Ascending aorta (tissue), 2 donors: ENCODE results near the gene PCDHB4. TPM values are rescaled to one million over a fixed set of nuclear protein-coding genes. Genes with fewer than 3 reads are reported as not detected.

ENCODE experiments used
- DNase-seq, 2 donors: peaks; one replicate each; pipeline ENCODE4 v3.0.0-alpha.2; 2019; ENCODE audit warnings: low spot score in 2 of 2
- H3K27ac ChIP-seq, 2 donors: fragments of 200-600 bp; sonication (generic); one replicate each; pipeline ENCODE4 v1.5.1; 2016 to 2017; ENCODE audit warnings: mild to moderate bottlenecking in 1 of 2
- H3K27me3 ChIP-seq: fragments of 200-600 bp; sonication (generic); one replicate; pipeline ENCODE4 v1.5.1; 2017
- H3K36me3 ChIP-seq, 2 donors: fragments of 200-600 bp; sonication (generic); one replicate each; pipeline ENCODE4 v1.5.1; 2016
- H3K4me1 ChIP-seq, 2 donors: fragments of 200-600 bp; sonication (generic); one replicate each; pipeline ENCODE4 v1.5.1; 2016 to 2017; ENCODE audit warnings: mild to moderate bottlenecking in 1 of 2
- H3K4me3 ChIP-seq, 2 donors: fragments of 200-600 bp; sonication (generic); one replicate each; pipeline ENCODE4 v1.5.1; 2016 to 2017; ENCODE audit warnings: mild to moderate bottlenecking in 1 of 2
- H3K9me3 ChIP-seq, 2 donors: fragments of 200-600 bp; sonication (generic); one replicate each; pipeline ENCODE4 v1.5.1; 2016
- intact Hi-C: fragments of 100-400 bp; cut with DNase I; formaldehyde crosslinking; loops from one replicate; pipeline ENCODE4 v1.15.1; 2023
- total RNA-seq: library from RNA; depleted of rRNA; stranded (reverse); fragments of >200 nt; gene quantifications from one replicate; pipeline ENCODE4 v1.1.0, GENCODE V29; 2016
- TF ChIP-seq, protein P1 (sequence below), 3 experiments: fragments of 200-600 bp in 2 of 3; fragments of 450-650 bp in 1 of 3; sonication (generic) in 2 of 3; IDR thresholded peaks; one replicate each; pipeline ENCODE4 v1.5.1; 2016 to 2019; ENCODE audit warnings: antibody characterized with exemption in 3 of 3, mild to moderate bottlenecking in 1 of 3, moderate library complexity in 1 of 3

Gene PCDHB4
- total RNA-seq: 5.1 TPM

DNA sequence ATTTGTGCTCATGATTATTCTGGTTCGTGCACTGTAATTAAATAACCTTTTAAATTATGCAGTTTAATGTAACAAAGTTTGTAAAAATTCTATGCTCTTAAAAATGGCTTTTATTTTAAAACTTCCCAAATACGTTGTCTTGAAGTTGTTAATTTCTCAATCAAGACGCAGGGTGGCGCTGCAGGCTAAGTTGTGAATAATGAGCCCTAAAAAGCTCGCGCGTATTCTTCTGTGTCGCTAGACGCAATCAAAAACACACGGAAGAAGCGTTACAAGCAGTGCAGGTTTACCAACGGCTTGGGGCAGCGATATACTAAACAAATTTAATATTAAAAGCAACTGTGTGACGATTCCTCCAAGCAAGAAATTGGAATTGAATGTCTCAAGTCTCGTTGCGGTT, at the start of gene PCDHB4:
Gene PCDHB4, plus strand, starts transcription at position 256 of the 400 bp plus-strand sequence. CDS start 181 bp downstream, outside the sequence.
- H3K9me3 ChIP-seq: peaks cover 11 to 61% of the 10 kb centered on the region in 2 donors
- peak within 1 kb of the TSS in 1 of 2 donors; percentile 55 for H3K4me3 ChIP-seq
- no peak for DNase-seq
- H3K4me1 ChIP-seq: no peaks in the 10 kb centered on the region
- intact Hi-C loops: no loop called here
- H3K27me3 ChIP-seq: no peaks in the 10 kb centered on the region
- H3K36me3 ChIP-seq: no peaks in the 10 kb centered on the region
- no peak within 1 kb of the TSS for H3K27ac ChIP-seq
- TF ChIP-seq, protein P1, sequence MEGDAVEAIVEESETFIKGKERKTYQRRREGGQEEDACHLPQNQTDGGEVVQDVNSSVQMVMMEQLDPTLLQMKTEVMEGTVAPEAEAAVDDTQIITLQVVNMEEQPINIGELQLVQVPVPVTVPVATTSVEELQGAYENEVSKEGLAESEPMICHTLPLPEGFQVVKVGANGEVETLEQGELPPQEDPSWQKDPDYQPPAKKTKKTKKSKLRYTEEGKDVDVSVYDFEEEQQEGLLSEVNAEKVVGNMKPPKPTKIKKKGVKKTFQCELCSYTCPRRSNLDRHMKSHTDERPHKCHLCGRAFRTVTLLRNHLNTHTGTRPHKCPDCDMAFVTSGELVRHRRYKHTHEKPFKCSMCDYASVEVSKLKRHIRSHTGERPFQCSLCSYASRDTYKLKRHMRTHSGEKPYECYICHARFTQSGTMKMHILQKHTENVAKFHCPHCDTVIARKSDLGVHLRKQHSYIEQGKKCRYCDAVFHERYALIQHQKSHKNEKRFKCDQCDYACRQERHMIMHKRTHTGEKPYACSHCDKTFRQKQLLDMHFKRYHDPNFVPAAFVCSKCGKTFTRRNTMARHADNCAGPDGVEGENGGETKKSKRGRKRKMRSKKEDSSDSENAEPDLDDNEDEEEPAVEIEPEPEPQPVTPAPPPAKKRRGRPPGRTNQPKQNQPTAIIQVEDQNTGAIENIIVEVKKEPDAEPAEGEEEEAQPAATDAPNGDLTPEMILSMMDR (IDR thresholded peaks at IDR 0.05): peak in 1 of 3 experiments; percentile 17

DNA sequence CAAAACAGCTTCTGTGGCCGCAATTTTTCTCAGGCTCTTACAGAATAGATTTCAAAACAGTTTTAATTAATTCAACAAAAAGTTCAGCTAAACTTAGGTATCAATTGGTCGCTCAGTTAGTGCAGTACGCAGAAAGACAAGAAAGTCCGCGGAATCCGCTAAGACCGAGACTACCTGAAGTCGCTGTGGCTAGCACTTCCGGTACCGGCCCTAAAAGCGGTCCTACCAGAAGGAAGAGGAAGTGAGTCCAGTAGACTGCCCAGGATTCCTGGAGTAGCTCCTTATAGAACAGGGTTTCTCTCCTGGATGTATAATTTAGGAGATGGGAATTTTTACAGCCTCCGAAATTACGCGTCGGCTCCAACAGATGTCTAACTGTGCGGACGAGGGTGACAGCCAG, 43.8 kb upstream of the PCDHB4 start:
- no peak for DNase-seq
- Histone ChIP-seq H3K4me1 (no peaks in the 10 kb centered on the region), H3K9me3 (no peaks in the 10 kb centered on the region), H3K4me3 (no peak overlapping the region), H3K27ac (no peak overlapping the region), H3K36me3 (no peaks in the 10 kb centered on the region), H3K27me3 (no peaks in the 10 kb centered on the region)
- intact Hi-C loops: no loop called here
- TF ChIP-seq, protein P1 (IDR thresholded peaks at IDR 0.05): no peak

DNA sequence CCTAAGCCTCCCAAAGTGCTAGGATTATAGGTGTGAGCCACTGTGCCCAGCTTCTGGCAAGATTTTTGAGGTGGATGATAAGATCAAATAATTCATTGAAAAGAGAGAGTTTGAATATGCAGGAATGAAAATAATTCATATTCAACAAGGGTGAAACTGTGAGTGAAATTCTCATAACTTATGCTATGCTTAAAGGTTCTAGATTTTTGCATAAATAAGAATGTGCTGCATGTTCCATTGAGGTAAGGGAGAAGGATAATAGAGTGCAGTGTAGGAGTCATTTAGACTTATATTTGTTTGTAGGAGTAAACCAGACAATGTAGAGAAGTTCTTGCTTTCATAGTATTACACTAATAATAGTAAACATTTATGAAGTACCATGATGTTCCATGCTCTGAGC, 39.4 kb upstream of the PCDHB4 start:
- Histone ChIP-seq H3K27ac (no peak overlapping the region), H3K36me3 (no peaks in the 10 kb centered on the region), H3K4me1 (no peaks in the 10 kb centered on the region), H3K9me3 (peaks cover 0 to 11% of the 10 kb centered on the region in 2 donors), H3K27me3 (no peaks in the 10 kb centered on the region), H3K4me3 (no peak overlapping the region)
- TF ChIP-seq, protein P1 (IDR thresholded peaks at IDR 0.05): no peak
- DNase-seq: no peak
- intact Hi-C loops: no loop called here

DNA sequence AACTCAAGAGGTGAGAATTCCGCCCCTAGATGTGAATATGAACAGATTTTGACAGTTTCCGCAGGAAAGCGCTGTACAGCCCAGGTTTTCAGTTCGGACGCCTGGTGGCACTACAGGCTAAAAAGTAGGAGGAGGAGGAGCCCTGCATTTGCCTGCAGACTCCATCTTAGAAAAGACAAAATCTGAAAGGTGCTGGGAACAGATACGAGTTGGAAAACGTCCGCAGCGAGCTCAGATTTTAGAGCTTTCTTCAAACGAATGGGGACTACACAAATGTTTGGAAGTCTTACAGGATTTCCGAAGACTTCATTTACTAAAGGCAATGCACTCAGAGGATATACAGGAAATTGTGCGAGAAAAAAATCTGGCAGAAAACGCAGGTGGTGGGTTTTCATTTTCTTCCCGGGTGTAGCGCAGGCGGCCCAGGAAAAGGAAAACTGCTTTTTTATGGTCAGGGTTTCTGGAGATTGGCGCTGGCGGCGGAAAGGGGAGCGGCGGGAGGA, 37.1 kb upstream of the PCDHB4 start:
- DNase-seq: no peak
- Histone ChIP-seq H3K4me3 (peak overlapping the region; percentile 47 to 54), H3K4me1 (no peaks in the 10 kb centered on the region), H3K36me3 (no peaks in the 10 kb centered on the region), H3K27ac (peak overlapping the region in 1 of 2 donors; percentile 31), H3K9me3 (peaks cover 0 to 13% of the 10 kb centered on the region in 2 donors), H3K27me3 (no peaks in the 10 kb centered on the region)
- intact Hi-C loops: no loop called here
- TF ChIP-seq, protein P1 (IDR thresholded peaks at IDR 0.05): peak in 2 of 3 experiments; percentile 43 to 50

DNA sequence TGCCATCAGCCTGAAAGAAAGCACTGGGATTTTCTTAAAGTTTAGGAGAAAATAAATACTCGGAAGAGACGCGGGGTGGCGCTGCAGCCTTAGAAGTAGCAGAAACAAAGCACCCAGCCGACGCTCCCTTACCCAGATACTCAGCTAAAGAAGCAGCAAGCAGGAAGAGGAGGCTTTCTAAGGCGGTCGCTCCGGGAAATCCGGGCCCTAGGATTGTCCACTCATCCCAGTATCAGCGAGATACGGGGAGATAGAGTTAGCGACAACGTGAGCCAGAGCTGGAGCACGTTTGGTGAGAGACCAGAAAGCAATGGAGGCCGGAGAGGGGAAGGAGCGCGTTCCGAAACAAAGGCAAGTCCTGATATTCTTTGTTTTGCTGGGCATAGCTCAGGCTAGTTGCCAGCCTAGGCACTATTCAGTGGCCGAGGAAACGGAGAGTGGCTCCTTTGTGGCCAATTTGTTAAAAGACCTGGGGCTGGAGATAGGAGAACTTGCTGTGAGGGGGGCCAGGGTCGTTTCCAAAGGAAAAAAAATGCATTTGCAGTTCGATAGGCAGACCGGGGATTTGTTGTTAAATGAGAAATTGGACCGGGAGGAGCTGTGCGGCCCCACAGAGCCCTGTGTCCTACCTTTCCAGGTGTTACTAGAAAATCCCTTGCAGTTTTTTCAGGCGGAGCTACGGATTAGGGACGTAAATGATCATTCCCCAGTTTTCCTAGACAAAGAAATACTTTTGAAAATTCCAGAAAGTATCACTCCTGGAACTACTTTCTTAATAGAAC, 26.9 kb upstream of the PCDHB4 start, which contains the start of gene PCDHB2:
Gene PCDHB2, plus strand, starts transcription at position 135 of the 782 bp plus-strand sequence. Its CDS starts 176 bp downstream, at position 311.
- intact Hi-C loops: loop anchor here (5.0 kb wide), 1 partner anchor 468 kb away; no protein-coding TSS in a partner anchor
- TF ChIP-seq, protein P1 (IDR thresholded peaks at IDR 0.05): peak in 1 of 3 experiments; percentile 33

More for the DNA sequence above, 26.9 kb upstream of the PCDHB4 start, which contains the start of gene PCDHB2:
- Histone ChIP-seq H3K27me3 (no peaks in the 10 kb centered on the region), H3K4me3 (peak within 1 kb of the TSS; percentile 0 to 48), H3K9me3 (peaks cover 23 to 67% of the 10 kb centered on the region in 2 donors), H3K27ac (no peak within 1 kb of the TSS), H3K36me3 (no peaks in the 10 kb centered on the region), H3K4me1 (no peaks in the 10 kb centered on the region)
- DNase-seq: no peak
